Measurements from ENCODE around the gene SARDH.

GRCh38 chr9:133704711-133705181, 33.4 kb downstream of the SARDH start:
- TF ChIP-seq CTCF (IDR thresholded peaks at IDR 0.05) (no peak), EP300 (IDR thresholded peaks at IDR 0.05) (no peak)
